Hepatocyte (in vitro differentiated cells): Measurements from ENCODE around the gene CFL1. TPM values are rescaled to one million over a fixed set of nuclear protein-coding genes. Genes with fewer than 3 reads are reported as not detected.

Experiments used
- DNase-seq: peaks from one replicate; pipeline ENCODE4 v3.0.0-alpha.2; 2016; ENCODE audit warnings: low spot score
- H2AFZ ChIP-seq: fragments of 200-600 bp; sonication (generic); 2 replicates; pipeline ENCODE4 v1.6.0; 2016; ENCODE audit warnings: antibody characterized with exemption, mild to moderate bottlenecking
- H3K27ac ChIP-seq: fragments of 200-600 bp; sonication (generic); 2 replicates; pipeline ENCODE4 v1.5.1; 2016; ENCODE audit warnings: mild to moderate bottlenecking
- H3K27me3 ChIP-seq: fragments of 200-600 bp; sonication (generic); 2 replicates; pipeline ENCODE4 v1.6.1; 2016
- H3K36me3 ChIP-seq: fragments of 200-600 bp; sonication (generic); replicated peaks from 2 replicates; pipeline ENCODE4 v1.5.1; 2016; ENCODE audit warnings: low read depth; ENCODE audit not compliant: insufficient read depth
- H3K4me1 ChIP-seq: fragments of 200-600 bp; sonication (generic); 2 replicates; pipeline ENCODE4 v1.5.1; 2016; ENCODE audit warnings: mild to moderate bottlenecking, moderate library complexity; ENCODE audit not compliant: insufficient read depth
- H3K4me2 ChIP-seq: fragments of 200-600 bp; sonication (generic); 2 replicates; pipeline ENCODE4 v1.6.0; 2016
- H3K4me3 ChIP-seq: fragments of 200-600 bp; sonication (generic); 2 replicates; pipeline ENCODE4 v1.5.1; 2016; ENCODE audit warnings: mild to moderate bottlenecking
- H3K79me2 ChIP-seq: fragments of 200-600 bp; sonication (generic); 2 replicates; pipeline ENCODE4 v1.6.0; 2017; ENCODE audit warnings: mild to moderate bottlenecking
- H3K9me2 ChIP-seq: fragments of 200-600 bp; sonication (generic); replicated peaks from 2 replicates; pipeline ENCODE4 v1.6.0; 2017; ENCODE audit warnings: mild to moderate bottlenecking; ENCODE audit not compliant: insufficient read depth
- H3K9me3 ChIP-seq: fragments of 200-600 bp; sonication (generic); 2 replicates; pipeline ENCODE4 v1.5.1; 2016; ENCODE audit warnings: low read depth, mild to moderate bottlenecking
- H4K20me1 ChIP-seq: fragments of 200-600 bp; sonication (generic); 2 replicates; pipeline ENCODE4 v1.6.0; 2016; ENCODE audit warnings: mild to moderate bottlenecking; ENCODE audit not compliant: insufficient read depth, poor library complexity, severe bottlenecking
- EZH2 ChIP-seq: fragments of 200-600 bp; sonication (generic); IDR thresholded peaks from 2 replicates; pipeline ENCODE4 v1.6.1; 2016; ENCODE audit warnings: antibody characterized with exemption, mild to moderate bottlenecking, borderline replicate concordance
- EZH2phosphoT487 ChIP-seq: fragments of 200-600 bp; sonication (generic); IDR thresholded peaks from one replicate; pipeline ENCODE4 v1.6.1; 2018; ENCODE audit warnings: antibody characterized with exemption, mild to moderate bottlenecking, low read depth, moderate library complexity; ENCODE audit not compliant: unreplicated experiment, severe bottlenecking
- WGBS: methylation state at CpG from one replicate; pipeline ENCODE4 v1.1.6; 2016; ENCODE audit warnings: low lambda C conversion rate; ENCODE audit errors: missing lambda C conversion rate; 5-methylcytosine and 5-hydroxymethylcytosine counted together
- polyA plus RNA-seq: library from polyadenylated mRNA; unstranded; fragments of >200 nt; fragmentation: Nextera tagmentation; extraction: Ambion mirVana; gene quantifications from 2 replicates; pipeline ENCODE4 v1.2.1, GENCODE V29; 2016
- total RNA-seq: library from RNA; depleted of rRNA; stranded (reverse); fragments of >200 nt; gene quantifications from 2 replicates; pipeline ENCODE4 v1.2.3, GENCODE V29; 2014
- TF ChIP-seq, protein P1 (sequence below): fragments of 200-600 bp; sonication (generic); IDR thresholded peaks from 2 replicates; pipeline ENCODE4 v1.5.1; 2016; ENCODE audit warnings: antibody characterized with exemption, mild to moderate bottlenecking; ENCODE audit not compliant: poor library complexity

The CFL1 gene
- total and polyA plus RNA-seq, 2 experiments from 2014 or later: 720 to 1,698 TPM

DNA sequence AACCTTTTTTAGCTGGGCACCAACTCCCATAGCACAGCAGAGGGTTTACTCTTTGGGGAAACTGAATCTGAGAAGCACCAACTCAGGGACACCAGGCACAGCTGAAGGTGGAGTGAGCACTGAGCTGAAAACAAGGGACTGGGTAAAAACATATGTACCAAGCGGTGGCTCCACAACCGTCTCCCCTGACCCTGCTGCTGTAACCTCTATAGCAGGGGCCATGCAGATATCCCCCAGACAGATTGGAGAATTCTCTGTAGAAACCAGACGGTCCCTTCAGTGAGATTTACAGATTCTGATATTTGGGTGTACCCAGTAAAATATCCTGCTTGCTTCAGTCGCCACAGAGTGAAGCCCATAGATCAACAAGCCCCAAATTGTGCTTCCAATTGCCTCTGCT is 28.5 kb downstream of the CFL1 start:
- H3K27ac ChIP-seq: no peak overlapping the region
- 63% methylated on average over 4 of the region's 4 CpGs for WGBS
- no peaks in the 10 kb centered on the region for H3K9me3 ChIP-seq
- no peaks in the 10 kb centered on the region for H4K20me1 ChIP-seq
- peaks cover 9% of the 10 kb centered on the region for H3K79me2 ChIP-seq
- DNase-seq: no peak
- no peak for TF ChIP-seq EZH2
- TF ChIP-seq, protein P1, sequence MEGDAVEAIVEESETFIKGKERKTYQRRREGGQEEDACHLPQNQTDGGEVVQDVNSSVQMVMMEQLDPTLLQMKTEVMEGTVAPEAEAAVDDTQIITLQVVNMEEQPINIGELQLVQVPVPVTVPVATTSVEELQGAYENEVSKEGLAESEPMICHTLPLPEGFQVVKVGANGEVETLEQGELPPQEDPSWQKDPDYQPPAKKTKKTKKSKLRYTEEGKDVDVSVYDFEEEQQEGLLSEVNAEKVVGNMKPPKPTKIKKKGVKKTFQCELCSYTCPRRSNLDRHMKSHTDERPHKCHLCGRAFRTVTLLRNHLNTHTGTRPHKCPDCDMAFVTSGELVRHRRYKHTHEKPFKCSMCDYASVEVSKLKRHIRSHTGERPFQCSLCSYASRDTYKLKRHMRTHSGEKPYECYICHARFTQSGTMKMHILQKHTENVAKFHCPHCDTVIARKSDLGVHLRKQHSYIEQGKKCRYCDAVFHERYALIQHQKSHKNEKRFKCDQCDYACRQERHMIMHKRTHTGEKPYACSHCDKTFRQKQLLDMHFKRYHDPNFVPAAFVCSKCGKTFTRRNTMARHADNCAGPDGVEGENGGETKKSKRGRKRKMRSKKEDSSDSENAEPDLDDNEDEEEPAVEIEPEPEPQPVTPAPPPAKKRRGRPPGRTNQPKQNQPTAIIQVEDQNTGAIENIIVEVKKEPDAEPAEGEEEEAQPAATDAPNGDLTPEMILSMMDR: no peak
- no peak for TF ChIP-seq EZH2phosphoT487
- H3K4me2 ChIP-seq: no peak overlapping the region
- no peak overlapping the region for H2AFZ ChIP-seq
- peaks cover 6% of the 10 kb centered on the region for H3K4me1 ChIP-seq
- H3K4me3 ChIP-seq: no peak overlapping the region
- no peaks in the 10 kb centered on the region for H3K9me2 ChIP-seq
- no peaks in the 10 kb centered on the region for H3K27me3 ChIP-seq
- H3K36me3 ChIP-seq: no peaks in the 10 kb centered on the region

DNA sequence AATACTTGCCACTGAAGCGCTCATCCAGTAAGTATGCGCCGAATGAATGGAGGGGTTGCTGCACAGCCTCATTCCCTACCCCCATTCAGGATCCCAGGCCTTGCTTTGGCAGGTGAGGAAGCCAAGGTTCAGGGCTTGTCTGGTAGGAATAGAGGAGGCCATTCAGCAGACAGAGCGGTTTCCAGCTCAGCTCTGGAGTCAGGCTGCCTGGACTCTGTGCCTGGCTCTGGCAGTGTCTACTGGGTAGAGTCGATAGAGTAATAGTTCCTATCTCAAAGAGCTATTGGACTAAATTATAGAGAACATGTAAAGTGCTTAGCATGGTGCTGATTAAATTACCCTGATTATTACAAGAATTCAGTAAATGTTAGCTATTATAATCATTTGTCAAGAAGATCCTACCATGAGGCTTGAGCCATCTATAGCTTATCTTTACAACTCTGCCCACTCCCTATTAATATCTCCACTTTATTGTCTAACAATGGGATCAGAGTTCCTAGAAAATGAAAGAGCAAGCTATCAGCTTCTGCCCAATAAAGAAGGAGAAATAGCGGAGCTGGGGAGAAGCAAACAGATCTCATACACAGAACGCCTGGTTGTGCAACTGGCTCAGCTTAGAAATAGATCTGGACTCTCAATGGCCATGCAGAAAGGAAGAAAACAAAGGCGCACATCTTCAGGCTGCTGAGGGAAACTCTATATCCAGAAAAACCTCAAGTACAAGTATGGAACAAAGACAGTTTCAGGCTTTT is 30.8 kb downstream of the CFL1 start:
- Histone ChIP-seq H3K79me2 (no peaks in the 10 kb centered on the region), H3K4me3 (no peak overlapping the region), H3K27ac (peak overlapping the region; percentile 68), H3K4me1 (no peaks in the 10 kb centered on the region), H3K36me3 (no peaks in the 10 kb centered on the region), H3K9me2 (no peaks in the 10 kb centered on the region), H3K9me3 (no peaks in the 10 kb centered on the region), H4K20me1 (no peaks in the 10 kb centered on the region), H2AFZ (no peak overlapping the region), H3K4me2 (peak overlapping the region; percentile 46), H3K27me3 (no peaks in the 10 kb centered on the region)
- no peak for DNase-seq
- TF ChIP-seq, protein P1: no peak
- TF ChIP-seq EZH2phosphoT487: no peak
- TF ChIP-seq EZH2: no peak
- 76% methylated on average over 8 of the region's 8 CpGs for WGBS

- Histone ChIP-seq H3K36me3 (no peaks in the 10 kb centered on the region), H3K27me3 (no peaks in the 10 kb centered on the region), H3K9me3 (no peaks in the 10 kb centered on the region), H3K4me1 (no peaks in the 10 kb centered on the region), H2AFZ (no peak overlapping the region), H3K27ac (no peak overlapping the region), H3K4me2 (no peak overlapping the region), H3K4me3 (no peak overlapping the region), H4K20me1 (no peaks in the 10 kb centered on the region), H3K9me2 (no peaks in the 10 kb centered on the region), H3K79me2 (no peaks in the 10 kb centered on the region)
- 88% methylated on average over 15 of the region's 15 CpGs for WGBS
- DNase-seq: no peak
- TF ChIP-seq EZH2: no peak
- TF ChIP-seq, protein P1: no peak
Measured at GRCh38 chr11:65822776-65823528, 35.0 kb downstream of the CFL1 start.
